ENCODE measurements around the gene MPI. TPM values are rescaled to one million over a fixed set of nuclear protein-coding genes. Genes with fewer than 3 reads are reported as not detected.
"Not testable (repeated sequence)": the region's sequence is repeated elsewhere in the genome, so short reads cannot be mapped to it uniquely, and the experiment has no call there.

Gene MPI
- total RNA-seq, 1 donor from 2014 or later, result 57.7 TPM

- Mint-ChIP-seq H3K4me3 (no peak overlapping the region), H3K9me3 (no peaks in the 10 kb centered on the region), H3K36me3 (ENCODE audit: low read depth) (peaks cover 28% of the 10 kb centered on the region), H3K4me1 (ENCODE audit: low read depth) (peaks cover 8% of the 10 kb centered on the region), H3K27me3 (ENCODE audit: insufficient read depth) (no peaks in the 10 kb centered on the region), H3K27ac (no peak overlapping the region)
- intact Hi-C loops (cut with micrococcal nuclease), result no loop called here
- DNase-seq (ENCODE audit: low spot score), result no peak
Measured at GRCh38 chr15:74928771-74929198, 38.9 kb downstream of the MPI start.

GRCh38 chr15:74933573-74933972, 43.7 kb downstream of the MPI start:
- no peaks in the 10 kb centered on the region for H3K27me3 Mint-ChIP-seq (ENCODE audit: insufficient read depth)
- H3K27ac Mint-ChIP-seq, result peak overlapping the region; percentile 52
- H3K4me1 Mint-ChIP-seq (ENCODE audit: low read depth), result peaks cover 25% of the 10 kb centered on the region
- no peak for DNase-seq (ENCODE audit: low spot score)
- intact Hi-C loops (cut with micrococcal nuclease), result no loop called here
- peak overlapping the region; percentile 10 for H3K4me3 Mint-ChIP-seq
- no peaks in the 10 kb centered on the region for H3K9me3 Mint-ChIP-seq
- H3K36me3 Mint-ChIP-seq (ENCODE audit: low read depth), result peaks cover 27% of the 10 kb centered on the region

GRCh38 chr15:74935193-74935592, 45.4 kb downstream of the MPI start:
- H3K36me3 Mint-ChIP-seq (ENCODE audit: low read depth), result peaks cover 21% of the 10 kb centered on the region
- H3K27me3 Mint-ChIP-seq (ENCODE audit: insufficient read depth); H3K9me3 Mint-ChIP-seq; DNase-seq (ENCODE audit: low spot score); H3K27ac Mint-ChIP-seq: not testable (repeated sequence)
- H3K4me3 Mint-ChIP-seq, result peak overlapping the region; percentile 82
- H3K4me1 Mint-ChIP-seq (ENCODE audit: low read depth), result peaks cover 30% of the 10 kb centered on the region
- intact Hi-C loops (cut with micrococcal nuclease), result loop anchor here (5.0 kb wide), 3 partner anchors 318 to 563 kb away; partner anchors contain the start of genes ARID3B and CLK3

- DNase-seq (ENCODE audit: low spot score), result no peak
- intact Hi-C loops (cut with micrococcal nuclease), result loop anchor here (5.0 kb wide), 3 partner anchors 320 to 565 kb away; partner anchors contain the start of genes ARID3B and CLK3
- H3K27me3 Mint-ChIP-seq (ENCODE audit: insufficient read depth), result no peaks in the 10 kb centered on the region
- no peaks in the 10 kb centered on the region for H3K9me3 Mint-ChIP-seq
- H3K4me1 Mint-ChIP-seq (ENCODE audit: low read depth), result peaks cover 25% of the 10 kb centered on the region
- peaks cover 14% of the 10 kb centered on the region for H3K36me3 Mint-ChIP-seq (ENCODE audit: low read depth)
- peak overlapping the region; percentile 87 for H3K27ac Mint-ChIP-seq
- peak overlapping the region; percentile 91 for H3K4me3 Mint-ChIP-seq
Measured at GRCh38 chr15:74937272-74937589, 47.4 kb downstream of the MPI start.

- Mint-ChIP-seq H3K27ac (peak within 1 kb of the TSS; percentile 91), H3K36me3 (ENCODE audit: low read depth) (peaks cover 12% of the 10 kb centered on the region), H3K4me3 (peak within 1 kb of the TSS; percentile 91), H3K27me3 (ENCODE audit: insufficient read depth) (no peaks in the 10 kb centered on the region), H3K9me3 (no peaks in the 10 kb centered on the region), H3K4me1 (ENCODE audit: low read depth) (peaks cover 22% of the 10 kb centered on the region)
- intact Hi-C loops (cut with micrococcal nuclease), result loop anchor here (1.0 to 5.0 kb wide), 11 partner anchors 19 to 565 kb away; partner anchors contain the start of genes ARID3B, CLK3, FAM219B and MPI
- peak; percentile 91 for DNase-seq (ENCODE audit: low spot score)
Measured at GRCh38 chr15:74937590-74938371, 47.9 kb downstream of the MPI start, which contains the start of gene COX5A. Gene COX5A, minus strand, starts transcription at chr15:74938073. Its CDS starts 59 bp downstream, at chr15:74938014.

GRCh38 chr15:74950078-74950908, 60.5 kb downstream of the MPI start:
- no peaks in the 10 kb centered on the region for H3K36me3 Mint-ChIP-seq (ENCODE audit: low read depth)
- H3K4me1 Mint-ChIP-seq (ENCODE audit: low read depth), result peaks cover 11% of the 10 kb centered on the region
- H3K9me3 Mint-ChIP-seq, result no peaks in the 10 kb centered on the region
- peaks cover 1% of the 10 kb centered on the region for H3K27me3 Mint-ChIP-seq (ENCODE audit: insufficient read depth)
- no peak overlapping the region for H3K4me3 Mint-ChIP-seq
- no peak overlapping the region for H3K27ac Mint-ChIP-seq
- DNase-seq (ENCODE audit: low spot score), result peak; percentile 71
- intact Hi-C loops (cut with micrococcal nuclease), result loop anchor here (1.0 to 5.0 kb wide), 7 partner anchors 43 to 578 kb away; partner anchors contain the start of gene FAM219B

GRCh38 chr15:74951006-74951405, 61.2 kb downstream of the MPI start:
- Mint-ChIP-seq H3K9me3 (no peaks in the 10 kb centered on the region), H3K4me3 (no peak overlapping the region), H3K4me1 (ENCODE audit: low read depth) (peaks cover 14% of the 10 kb centered on the region), H3K27ac (no peak overlapping the region), H3K36me3 (ENCODE audit: low read depth) (peaks cover 2% of the 10 kb centered on the region), H3K27me3 (ENCODE audit: insufficient read depth) (peaks cover 6% of the 10 kb centered on the region)
- intact Hi-C loops (cut with micrococcal nuclease), result loop anchor here (2.0 to 5.0 kb wide), 2 partner anchors 44 to 579 kb away; partner anchors contain the start of gene FAM219B
- no peak for DNase-seq (ENCODE audit: low spot score)

Other genes with a start within 250 kb of the MPI start
- 58.4 and 61.4 TPM in 2 replicates for gene EDC3, start 194.0 kb upstream of the MPI start, total RNA-seq
- gene CYP1A1, start 164.5 kb upstream of the MPI start, total RNA-seq, result 0.29 and 0.37 TPM in 2 replicates
- gene CYP1A2, start 141.2 kb upstream of the MPI start, total RNA-seq, result not detected in 2 replicates
- 348 and 362 TPM in 2 replicates for gene CSK, start 108.0 kb upstream of the MPI start, total RNA-seq
- 0.75 and 0.93 TPM in 2 replicates for gene LMAN1L, start 77.2 kb upstream of the MPI start, total RNA-seq
- gene CPLX3, start 63.4 kb upstream of the MPI start, total RNA-seq, result 0.17 and 0.29 TPM in 2 replicates
- 52.1 and 52.4 TPM in 2 replicates for gene ULK3, start 46.9 kb upstream of the MPI start, total RNA-seq
- gene SCAMP2, start 16.7 kb upstream of the MPI start, total RNA-seq, result 93.7 and 103 TPM in 2 replicates
- 72.6 and 73.2 TPM in 2 replicates for gene FAM219B, start 16.8 kb downstream of the MPI start, total RNA-seq
- gene COX5A, start 48.0 kb downstream of the MPI start, total RNA-seq, result 273 and 290 TPM in 2 replicates
- gene RPP25, start 66.7 kb downstream of the MPI start, total RNA-seq, result 13.3 and 15.3 TPM in 2 replicates
- gene SCAMP5, start 105.5 kb downstream of the MPI start, total RNA-seq, result 2.0 and 3.5 TPM in 2 replicates
- 25.0 and 27.1 TPM in 2 replicates for gene PPCDC, start 133.5 kb downstream of the MPI start, total RNA-seq

Data from activated T-helper 1 cell treated with anti-CD3 and anti-CD28 coated beads, Interleukin-12 subunit alpha, Interleukin-12 subunit beta, Interleukin-2, Interleukin-4 antibody, amounts not matched to agents 30 ng/mL and 10 ng/mL and 1 ng/mL, durations not matched to agents 14 hours and 24 hours and 36 hours (primary cell).